CD4-positive, alpha-beta T cell treated with Interleukin-2 at 100 ng/mL for 4 hours (primary cell): ENCODE data around the gene SLC24A3.

Experiments used
- DNase-seq: peaks from one replicate; pipeline ENCODE4 v3.0.0-alpha.2; 2020; ENCODE audit warnings: low spot score

SLC24A3 gene

GRCh38 chr20:19463597-19463996 lies 251.2 kb downstream of the SLC24A3 start:
- DNase-seq = no peak

- no peak for DNase-seq
Observed at GRCh38 chr20:19465536-19465935, 253.1 kb downstream of the SLC24A3 start.

GRCh38 chr20:19466206-19466928 lies 253.9 kb downstream of the SLC24A3 start:
- no peak for DNase-seq

- DNase-seq = no peak
Observed at GRCh38 chr20:19473216-19473921, 260.9 kb downstream of the SLC24A3 start.

- no peak for DNase-seq
Observed at GRCh38 chr20:19473922-19474286, 261.5 kb downstream of the SLC24A3 start.

GRCh38 chr20:19478320-19478895 lies 266.0 kb downstream of the SLC24A3 start:
- no peak for DNase-seq

- DNase-seq = no peak
Observed at GRCh38 chr20:19482726-19483125, 270.3 kb downstream of the SLC24A3 start.

- no peak for DNase-seq
Observed at GRCh38 chr20:19483309-19483708, 270.9 kb downstream of the SLC24A3 start.

- no peak for DNase-seq
Observed at GRCh38 chr20:19486446-19486845, 274.0 kb downstream of the SLC24A3 start.

- no peak for DNase-seq
Observed at GRCh38 chr20:19487420-19487819, 275.0 kb downstream of the SLC24A3 start.

- DNase-seq = no peak
Observed at GRCh38 chr20:19491241-19491640, 278.8 kb downstream of the SLC24A3 start.

- no peak for DNase-seq
Observed at GRCh38 chr20:19492116-19492515, 279.7 kb downstream of the SLC24A3 start.

GRCh38 chr20:19492687-19493336 lies 280.4 kb downstream of the SLC24A3 start:
- no peak for DNase-seq

- DNase-seq = no peak
Observed at GRCh38 chr20:19493794-19494495, 281.5 kb downstream of the SLC24A3 start.

GRCh38 chr20:19495905-19496703 lies 283.7 kb downstream of the SLC24A3 start:
- no peak for DNase-seq

GRCh38 chr20:19497064-19497463 lies 284.6 kb downstream of the SLC24A3 start:
- no peak for DNase-seq

GRCh38 chr20:19498756-19499155 lies 286.3 kb downstream of the SLC24A3 start:
- no peak for DNase-seq

- no peak for DNase-seq
Observed at GRCh38 chr20:19501476-19502115, 289.2 kb downstream of the SLC24A3 start.

- DNase-seq = no peak
Observed at GRCh38 chr20:19502169-19502568, 289.7 kb downstream of the SLC24A3 start.

GRCh38 chr20:19504251-19504650 lies 291.8 kb downstream of the SLC24A3 start:
- no peak for DNase-seq

GRCh38 chr20:19506021-19506420 lies 293.6 kb downstream of the SLC24A3 start:
- DNase-seq = no peak
